Stimulated activated CD8-positive, alpha-beta memory T cell treated with anti-CD3 and anti-CD28 coated beads, Interleukin-12 subunit alpha, Interleukin-12 subunit beta, amount 100 ng/mL, for 1 hour (primary cell): ENCODE data around the gene ZMPSTE24.

Source experiments
- DNase-seq: peaks from one replicate; pipeline ENCODE4 v3.0.0-alpha.2; 2020; ENCODE audit warnings: low read depth

The ZMPSTE24 gene

DNA sequence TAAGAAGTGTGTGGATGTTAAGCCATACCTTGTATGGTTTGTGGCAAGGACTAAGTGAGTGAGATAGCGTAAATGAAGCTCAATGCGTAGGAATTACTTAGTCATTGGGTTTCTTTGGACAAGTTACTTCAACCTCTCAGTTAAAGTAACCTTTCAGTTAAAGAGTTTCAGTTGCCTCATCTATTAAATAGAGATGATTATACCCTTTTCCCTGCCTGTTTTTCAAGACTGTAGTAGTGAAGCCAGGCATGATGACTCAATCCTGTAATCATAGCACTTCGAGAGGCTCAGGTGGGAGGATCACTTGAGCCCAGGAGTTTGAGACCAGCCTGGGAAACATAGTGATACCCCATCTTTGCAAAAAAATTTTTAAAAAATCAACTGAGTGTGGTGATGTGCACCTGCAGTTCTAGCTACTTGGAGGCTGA, 6.3 kb downstream of the ZMPSTE24 start:
- no peak for DNase-seq

DNA sequence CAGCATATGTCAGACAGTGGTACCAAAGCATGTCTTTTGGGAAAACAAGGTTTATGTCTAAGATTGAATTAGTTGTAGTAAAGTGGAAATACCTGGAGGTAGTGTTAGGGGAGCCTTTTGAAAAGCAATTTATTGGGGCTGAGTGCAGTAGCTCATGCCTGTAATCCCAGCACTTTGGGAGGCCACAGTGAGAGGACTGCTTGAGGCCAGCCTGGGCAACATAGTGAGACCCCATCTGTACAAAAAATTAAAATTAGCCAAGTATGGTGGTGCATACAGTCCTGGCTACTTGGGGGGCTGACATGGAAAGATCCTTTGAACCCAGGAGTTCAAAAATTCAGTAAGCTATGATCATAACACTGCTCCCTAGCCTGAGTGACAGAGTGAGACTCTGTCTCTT, 7.3 kb downstream of the ZMPSTE24 start:
- DNase-seq = no peak

DNA sequence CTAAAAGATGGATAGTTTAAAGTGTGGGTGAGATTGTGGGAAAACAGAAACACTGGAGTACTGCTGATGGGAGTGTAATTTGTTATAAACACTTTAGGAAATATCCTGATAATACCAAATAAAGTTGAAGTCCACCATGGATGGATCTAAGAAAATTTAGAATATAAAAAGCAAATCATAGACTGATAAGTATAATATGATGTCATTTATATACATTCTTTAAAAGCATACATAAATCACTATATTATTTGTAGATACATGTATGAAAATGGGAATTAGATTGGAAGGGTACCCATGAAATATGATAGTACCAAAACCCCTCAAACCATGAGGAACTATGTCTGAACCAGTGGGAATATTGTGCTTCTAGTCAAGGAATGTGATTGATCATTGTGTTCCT, 7.9 kb downstream of the ZMPSTE24 start:
- DNase-seq = no peak

DNA sequence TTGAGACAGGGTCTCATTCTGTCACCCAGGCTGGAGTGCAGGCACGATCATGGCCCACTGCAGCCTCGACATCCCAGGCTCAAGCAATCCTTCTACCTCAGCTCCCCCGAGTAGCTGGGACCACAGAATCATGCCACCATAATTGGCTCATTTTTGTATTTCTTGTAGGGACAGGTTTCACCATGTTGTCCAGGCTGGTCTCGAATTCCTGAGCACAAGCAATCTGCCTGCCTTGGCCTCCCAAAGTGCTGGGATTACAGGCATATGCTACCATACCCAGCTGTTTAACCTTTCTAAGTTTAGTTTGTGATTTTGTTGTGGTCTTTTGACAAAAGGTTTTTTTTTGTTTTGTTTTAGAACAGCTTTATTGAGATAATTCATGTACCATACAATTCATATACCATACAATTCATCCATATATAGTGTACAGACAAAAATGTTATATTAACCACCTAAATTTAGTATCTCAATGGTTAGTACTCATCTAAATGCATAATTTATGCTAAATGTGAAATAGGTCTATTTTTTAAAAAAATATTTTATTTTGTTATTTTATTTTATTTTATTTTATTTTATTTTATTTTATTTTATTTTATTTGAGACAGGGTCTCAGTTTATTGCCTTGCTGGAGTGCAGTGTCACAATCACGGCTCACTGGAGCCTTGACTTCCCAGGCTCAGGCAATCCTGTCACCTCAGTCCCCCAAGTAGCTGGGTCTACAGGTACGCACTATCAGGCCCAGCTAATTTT, 8.9 kb downstream of the ZMPSTE24 start:
- DNase-seq = no peak

DNA sequence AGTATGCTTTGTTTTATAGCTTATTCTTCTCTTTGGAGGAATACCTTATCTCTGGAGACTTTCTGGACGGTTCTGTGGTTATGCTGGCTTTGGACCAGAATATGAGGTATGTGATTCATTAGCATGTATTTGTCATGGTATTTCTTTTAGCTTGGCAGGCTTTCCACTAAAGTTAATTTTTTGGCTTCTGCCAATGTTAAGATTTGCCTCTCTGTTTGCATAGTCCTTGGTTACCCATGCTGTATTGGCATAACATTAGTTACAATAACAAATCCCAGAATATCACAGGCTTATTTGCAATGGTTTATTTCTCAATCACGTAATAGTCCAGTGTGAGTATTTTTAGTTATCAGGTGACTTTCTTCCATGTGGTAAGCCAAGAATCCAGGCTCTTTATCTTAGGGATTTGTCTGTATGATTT, 9.7 kb downstream of the ZMPSTE24 start:
- no peak for DNase-seq

DNA sequence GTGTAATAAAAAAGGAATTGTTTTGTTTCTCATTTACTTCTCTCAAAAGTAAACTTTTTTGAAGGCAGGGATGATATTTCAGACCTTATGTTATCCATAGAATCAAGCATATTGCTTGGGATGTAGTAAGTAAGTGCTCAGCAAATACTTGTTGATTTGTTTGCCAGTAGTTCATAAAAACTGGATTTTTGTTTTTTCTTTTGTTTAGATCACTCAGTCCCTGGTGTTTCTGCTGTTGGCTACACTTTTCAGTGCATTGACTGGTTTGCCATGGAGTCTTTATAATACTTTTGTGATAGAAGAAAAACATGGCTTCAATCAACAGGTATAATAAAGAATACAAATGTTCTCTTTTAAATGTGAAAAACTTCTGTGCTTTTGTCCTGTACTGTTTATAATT, 10.2 kb downstream of the ZMPSTE24 start:
- DNase-seq = no peak

DNA sequence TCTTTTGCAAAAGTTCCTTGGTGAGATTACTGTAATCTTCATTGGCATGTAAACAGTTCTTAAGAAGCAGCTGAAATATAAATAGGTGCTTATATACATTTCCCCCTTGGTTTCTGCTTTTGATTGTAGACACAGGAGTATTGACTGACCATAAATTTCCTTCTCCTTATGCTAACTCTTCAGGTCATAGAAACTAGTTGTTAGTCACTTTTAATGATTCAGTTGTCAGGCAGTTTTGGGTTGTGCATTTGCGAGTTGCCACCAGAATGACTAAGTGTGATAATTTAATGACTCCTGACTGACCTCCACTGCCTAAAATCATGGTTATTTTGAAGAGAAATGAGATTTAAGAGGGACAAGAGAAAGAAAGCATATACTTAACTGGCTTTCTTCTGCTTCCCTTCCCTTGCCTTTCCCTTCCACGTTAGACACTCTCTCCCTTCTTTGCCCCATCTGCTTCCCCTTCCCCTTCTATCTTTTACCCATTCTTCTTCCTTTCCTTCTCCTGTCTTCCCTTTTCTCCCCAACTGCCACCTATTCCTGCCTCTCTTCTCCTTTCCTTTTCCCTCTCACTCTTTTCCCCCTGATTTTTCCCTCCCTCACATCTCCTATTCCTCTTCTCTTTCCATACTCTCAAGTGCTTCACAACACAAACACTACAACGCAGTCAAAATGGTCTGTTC, 12.3 kb downstream of the ZMPSTE24 start:
- no peak for DNase-seq

DNA sequence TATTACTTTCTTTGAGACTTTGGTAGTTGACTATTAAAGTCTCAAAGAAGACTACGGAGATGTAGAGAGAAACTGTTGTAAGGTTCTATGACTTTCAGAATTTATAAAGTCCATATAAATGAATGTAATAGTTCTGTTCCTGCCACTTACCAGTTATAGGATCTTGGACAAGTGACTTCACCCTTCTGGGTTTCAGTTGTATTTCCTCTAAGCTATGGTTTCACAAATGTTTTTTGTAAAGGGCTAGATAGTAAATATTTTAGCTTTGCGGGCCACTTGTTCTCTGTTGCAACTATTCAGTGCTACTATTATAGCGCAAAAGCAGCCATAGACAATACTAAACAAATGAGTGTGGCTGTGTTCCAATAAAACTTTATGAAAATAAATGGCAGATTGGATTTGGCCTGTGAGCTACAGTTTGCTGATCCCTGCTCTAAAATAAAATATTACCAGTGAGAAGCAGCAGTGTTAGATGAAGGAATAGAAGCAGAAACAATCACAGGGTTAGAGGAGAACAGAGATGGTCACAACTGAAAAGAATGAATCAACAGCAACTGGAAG, 14.7 kb downstream of the ZMPSTE24 start:
- DNase-seq = no peak

DNA sequence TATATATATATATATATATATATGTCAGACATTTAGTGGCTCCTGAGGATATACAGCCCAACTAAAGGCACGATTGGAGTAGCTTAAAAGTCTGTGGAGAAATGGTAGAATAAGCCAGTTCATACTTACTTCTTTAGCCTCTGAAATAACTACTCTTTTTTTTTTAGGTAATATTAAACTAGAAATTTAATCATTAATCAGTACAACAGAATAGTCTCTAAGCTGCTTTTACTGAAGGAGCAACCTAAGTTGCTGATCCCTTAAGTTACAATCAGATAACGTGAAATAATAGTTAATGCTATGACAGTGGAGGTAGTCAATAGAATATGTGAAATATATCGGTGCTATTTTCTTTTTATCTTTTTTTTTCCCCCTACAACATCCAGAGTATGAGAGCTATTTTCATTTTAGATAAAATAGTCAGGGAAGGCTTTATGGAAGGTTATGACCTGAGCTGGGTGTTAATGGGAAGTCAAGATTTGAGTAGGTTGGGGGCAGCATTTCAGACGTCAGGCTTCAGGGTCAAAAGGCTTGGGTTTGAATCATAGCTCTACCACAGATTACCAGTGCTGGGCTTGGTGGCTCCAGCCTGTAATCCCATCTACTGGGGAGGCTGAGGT, 15.6 kb downstream of the ZMPSTE24 start:
- no peak for DNase-seq

DNA sequence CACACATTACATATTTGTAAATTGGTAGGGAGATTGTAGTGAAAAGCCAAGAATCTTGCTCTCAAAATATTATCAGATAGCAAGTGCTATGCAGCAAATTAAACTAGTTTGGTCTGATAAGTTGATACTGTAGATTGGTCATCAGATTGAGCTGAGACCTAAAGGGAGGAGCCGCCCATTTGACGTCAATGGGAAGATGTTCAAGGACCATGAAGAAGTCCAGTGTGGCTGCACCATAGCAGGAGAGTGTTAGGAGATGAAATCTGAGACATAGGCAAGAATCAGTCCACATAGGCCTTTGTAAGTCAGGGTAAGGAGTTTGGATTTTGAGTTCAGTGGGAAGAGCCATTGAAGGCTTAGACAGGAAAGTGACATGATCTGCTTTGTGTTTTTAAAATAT, 16.3 kb downstream of the ZMPSTE24 start:
- DNase-seq = no peak

DNA sequence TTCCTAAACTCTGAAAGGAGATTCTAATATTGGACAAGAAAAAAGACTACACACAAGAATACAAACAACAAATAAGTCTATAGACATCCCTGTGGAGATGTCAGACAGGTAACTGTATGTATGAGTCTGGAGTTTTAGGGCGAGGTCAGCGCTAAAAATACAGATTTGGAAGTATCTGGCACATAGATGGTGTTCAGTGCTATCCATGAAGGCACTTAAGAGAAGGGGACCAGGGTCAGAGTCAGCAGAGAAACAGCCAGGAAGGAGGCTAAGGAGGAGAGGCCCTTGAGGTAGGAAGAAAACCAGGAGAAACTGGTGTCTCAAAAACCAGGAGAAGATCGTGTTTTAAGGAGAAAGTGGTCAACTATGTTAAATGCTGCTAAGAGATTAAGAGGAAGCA, 18.1 kb downstream of the ZMPSTE24 start:
- no peak for DNase-seq

DNA sequence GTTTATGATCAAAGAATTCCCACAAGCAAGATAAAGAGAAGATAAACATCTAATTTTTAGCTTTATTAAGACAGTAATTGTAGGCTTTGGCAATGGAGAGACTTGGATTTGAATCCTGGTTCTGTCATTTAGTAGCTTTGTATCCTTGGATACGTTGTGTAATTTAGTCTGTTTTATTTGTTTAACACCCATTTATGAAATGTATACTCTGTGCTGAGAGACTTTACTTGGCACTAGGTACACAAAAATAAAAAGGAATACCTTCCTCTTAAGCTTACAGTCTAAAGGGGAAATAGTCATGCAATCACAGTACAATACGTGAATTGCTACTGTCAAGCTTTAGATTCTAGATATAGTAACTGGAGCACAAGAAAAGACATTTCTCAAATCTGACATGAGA, 23.8 kb downstream of the ZMPSTE24 start:
- DNase-seq = no peak

DNA sequence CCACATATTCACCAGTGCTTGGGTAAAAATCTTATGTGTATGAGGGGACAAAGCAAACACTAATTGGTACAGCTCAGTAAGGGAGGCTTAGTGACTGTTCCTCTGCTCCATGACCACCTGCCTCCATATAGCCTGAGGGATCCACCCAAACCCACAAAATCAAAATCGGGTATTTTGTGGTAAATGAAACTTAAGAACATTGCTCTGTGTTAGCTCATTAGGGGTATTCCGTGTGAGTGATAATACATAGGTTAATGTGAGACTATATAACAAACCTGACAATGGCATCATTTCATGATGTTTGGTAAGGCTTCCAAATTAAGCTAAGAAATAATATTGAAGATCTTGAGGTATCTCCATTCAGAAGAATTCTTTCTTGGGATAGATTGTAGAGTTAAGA, 33.3 kb downstream of the ZMPSTE24 start:
- no peak for DNase-seq

DNA sequence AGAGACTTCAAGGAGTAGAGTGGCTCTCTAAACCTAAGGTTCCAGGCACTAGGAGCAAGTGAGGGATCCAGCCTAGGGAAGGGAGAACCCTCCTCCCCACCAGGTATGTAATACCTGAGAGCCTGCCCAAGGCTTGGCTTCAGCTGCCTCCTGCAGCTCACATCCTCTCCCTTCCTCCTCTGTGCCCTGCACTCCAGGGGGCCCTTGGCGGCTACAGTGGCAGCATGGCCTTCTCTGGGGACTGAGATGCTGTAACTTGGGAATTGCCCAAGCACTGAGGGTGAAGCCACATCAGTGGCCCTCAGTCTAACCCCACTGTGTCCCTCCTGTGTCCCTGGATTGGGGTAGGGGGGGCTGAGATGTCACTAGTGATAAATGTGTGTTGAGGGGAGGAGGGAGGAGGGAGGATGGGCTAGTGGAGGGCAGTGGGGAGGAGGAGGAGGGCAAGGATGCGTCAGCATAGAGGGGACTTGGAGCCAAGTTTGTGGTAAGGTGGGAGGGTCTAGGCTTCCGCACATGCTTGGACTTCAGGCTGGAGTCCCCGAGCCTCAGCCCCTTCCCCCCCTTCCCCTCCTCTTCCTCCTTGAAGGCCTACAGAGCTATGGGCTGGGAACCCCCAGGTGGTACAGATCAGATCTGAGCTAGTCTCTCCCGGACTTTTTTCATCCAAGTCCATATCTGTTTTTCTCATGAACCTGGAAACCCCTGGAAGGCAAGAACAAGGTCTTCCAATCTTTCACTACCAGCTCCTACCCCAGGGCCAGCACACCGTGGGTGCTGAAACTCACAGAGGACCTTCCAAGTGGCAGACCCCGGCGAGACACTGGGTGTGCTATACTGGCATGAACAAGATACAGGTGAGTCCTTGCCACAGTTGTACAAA, 41.6 kb downstream of the ZMPSTE24 start:
- DNase-seq = no peak

DNA sequence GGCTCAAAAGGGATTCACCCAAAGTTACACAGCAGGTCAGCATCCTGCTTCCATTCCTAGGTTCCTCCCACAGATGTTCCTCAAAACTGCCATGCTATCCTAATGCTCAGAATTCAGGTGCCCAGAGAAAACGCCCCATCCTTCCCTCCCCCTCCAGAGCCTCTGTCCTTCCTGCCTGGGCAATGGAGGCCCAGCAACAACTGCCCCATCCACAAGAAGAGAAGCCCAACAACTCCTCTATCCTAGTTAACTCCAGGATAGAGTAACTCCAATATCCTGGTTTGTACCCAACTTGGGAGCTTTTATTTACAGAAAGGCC, 42.2 kb downstream of the ZMPSTE24 start:
- DNase-seq = no peak

DNA sequence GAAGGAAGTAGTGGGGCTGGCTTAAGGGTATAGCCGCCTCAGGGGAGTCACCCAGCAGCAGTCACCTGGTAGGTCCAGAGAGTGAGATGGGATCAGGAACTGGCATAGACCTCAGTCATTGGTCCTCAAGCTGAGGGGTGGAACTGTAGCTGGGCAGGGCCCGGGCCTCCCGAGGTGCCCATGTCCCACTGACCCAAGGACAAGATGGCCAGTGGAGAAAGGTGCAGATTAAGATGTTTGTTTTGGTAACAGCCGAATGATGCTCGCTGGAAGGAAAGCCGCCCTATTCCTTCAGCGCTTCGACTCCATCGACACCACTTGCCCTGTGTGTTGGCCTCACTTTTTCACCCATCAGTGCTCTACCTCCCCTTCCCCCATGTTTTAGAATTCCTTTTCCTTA, 42.6 kb downstream of the ZMPSTE24 start:
- no peak for DNase-seq

DNA sequence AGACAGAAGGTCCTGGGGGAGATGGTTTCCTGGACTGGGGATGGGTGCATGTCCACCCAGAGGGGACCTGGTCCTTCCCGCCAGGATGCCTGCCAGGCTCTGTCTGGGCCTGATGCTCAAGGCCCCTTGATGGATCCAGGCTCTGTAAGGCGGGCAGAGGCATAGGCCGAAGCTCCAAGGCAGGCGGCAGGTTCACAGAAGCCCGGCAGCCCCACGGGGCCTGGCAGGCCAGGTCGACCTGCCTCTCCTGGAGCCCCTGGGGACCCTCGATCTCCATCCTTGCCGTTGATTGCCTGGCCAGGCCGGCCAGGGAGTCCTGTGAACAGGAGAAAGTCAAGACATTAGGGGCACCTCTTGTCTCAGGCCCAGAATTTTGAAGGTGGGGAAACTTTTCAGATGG, 43.0 kb downstream of the ZMPSTE24 start:
- no peak for DNase-seq

DNA sequence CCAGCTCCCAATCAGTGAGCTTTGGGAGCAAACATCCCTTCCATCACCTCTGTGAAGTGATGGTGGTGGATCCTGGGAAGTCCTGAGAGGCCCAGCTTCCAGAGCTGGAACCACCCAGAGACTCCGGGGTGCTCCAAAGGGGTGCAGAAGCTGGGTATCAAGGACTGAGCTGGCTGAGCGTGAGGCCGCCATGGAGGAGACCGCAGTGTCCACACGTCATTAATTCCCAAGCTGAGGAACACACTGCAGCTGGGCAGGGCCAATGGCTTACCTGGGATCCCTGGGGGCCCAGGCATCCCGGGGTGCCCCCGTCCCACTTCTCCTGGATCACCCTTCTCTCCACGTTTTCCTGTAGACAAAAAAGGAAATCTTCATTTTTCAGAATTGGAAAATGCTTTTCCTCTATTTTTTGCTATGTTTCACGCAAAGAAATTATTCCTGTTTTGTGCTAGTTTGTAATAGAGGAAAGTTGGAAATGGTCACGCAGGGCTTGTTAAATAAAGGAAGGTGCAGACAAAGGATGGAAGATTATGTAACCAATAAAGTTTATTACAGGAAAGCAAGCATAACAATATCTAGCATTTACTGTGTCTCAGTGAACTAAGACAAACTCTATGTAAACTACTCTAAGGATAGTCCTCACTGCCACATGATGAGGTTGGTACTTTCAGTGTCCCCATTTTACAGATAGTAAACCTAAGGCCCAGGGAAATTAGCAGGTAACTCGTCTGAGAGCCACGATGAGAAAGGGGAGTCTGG, 43.7 kb downstream of the ZMPSTE24 start:
- no peak for DNase-seq

DNA sequence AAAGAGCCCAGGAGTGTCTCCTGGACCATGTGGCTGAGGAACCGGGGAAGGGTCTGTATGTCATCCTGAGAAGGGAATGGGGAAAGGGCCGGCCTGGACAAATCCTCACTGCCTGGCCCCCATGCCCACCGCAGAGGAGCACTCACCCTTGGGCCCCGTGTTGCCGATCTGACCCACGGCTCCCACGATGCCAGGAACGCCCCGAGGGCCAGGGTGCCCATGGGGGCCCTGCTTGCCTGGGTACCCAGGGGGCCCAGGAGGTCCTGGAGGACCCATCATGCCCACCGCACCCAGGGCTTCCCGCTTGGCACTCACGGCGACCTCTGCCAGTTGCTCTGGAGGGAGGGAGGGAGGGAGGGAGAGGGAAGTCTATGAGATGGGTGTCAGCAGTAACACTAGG, 44.4 kb downstream of the ZMPSTE24 start:
- no peak for DNase-seq

DNA sequence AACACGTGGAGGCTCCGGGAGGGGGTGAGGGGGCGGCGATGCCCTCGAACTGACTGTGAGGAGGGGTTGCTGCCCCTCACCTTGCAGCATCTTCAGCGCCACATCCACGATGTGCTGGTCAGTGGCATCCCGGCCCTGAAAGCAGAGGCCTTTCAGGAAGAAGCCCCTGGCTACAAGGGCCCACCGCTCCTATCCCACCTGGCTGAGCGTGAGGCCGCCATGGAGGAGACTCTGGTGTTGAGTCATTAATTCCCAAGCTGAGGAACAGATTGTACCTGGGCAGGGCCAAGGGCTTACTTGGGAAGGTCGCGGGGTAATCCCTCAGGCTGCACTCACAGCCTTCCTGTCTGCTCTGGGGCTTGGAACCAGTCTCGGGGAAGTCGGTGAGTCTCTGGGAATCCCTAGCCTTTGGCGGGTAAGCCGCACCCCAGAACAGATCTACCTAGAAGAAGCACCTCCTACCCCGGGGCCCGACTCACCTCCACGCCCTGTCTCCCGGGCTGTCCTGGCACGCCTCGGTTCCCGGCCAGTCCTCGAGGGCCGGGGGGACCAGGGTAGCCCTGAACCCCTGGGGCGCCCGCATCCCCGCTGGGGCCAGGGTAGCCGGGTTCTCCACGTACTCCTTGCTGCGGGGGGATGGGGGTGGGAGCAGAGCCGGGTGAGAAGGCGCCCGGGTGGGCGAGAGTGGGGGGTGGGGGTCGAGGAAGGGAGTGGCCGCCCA, 45.2 kb downstream of the ZMPSTE24 start:
- DNase-seq = no peak

DNA sequence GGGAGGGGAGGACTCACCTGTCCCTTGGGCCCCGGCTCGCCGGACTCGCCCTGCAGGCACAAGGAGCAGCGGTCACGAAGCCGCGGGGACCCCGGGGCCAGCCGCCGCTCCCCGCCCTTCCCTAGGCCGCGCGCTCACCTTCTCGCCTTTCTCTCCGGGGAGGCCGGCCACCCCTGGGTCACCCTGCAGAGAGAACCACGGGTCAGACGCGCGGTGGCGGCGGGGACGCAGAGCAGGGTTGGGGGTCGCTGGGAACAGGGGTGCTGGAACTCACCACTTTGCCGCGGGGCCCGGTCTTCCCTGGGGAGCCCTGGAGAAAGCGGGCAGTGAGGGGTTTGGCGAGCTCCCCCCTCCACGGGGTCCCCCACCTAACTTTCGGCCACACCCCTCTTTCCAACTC, 45.8 kb downstream of the ZMPSTE24 start:
- DNase-seq = no peak
